ENCODE measurements around the gene MMP21. TPM values are rescaled to one million over a fixed set of nuclear protein-coding genes. Genes with fewer than 3 reads are reported as not detected.

The MMP21 gene
- total and polyA plus RNA-seq, 2 of the 13 experiments (the other 11 are each of a cell fraction or from before 2014, with no cell fraction given): not detected

GRCh38 chr10:125719173-125720001 lies 56.2 kb downstream of the MMP21 start, which contains the start of gene EDRF1 (continued):
- TF ChIP-seq ARID4A (CRISPR knock-in tag; IDR thresholded peaks at IDR 0.05; ENCODE audit: borderline replicate concordance): peak; percentile 94; the same call in 1 of the 2 replicates
- 0 out of 2 replicates have a peak, but pooled peaks have one; percentile 61 for TF ChIP-seq ZNF329 (CRISPR knock-in tag; IDR thresholded peaks at IDR 0.05; ENCODE audit: low read depth)
- peak; percentile 57 for TF ChIP-seq ZNF33B (CRISPR knock-in tag; IDR thresholded peaks at IDR 0.05)
- TF ChIP-seq BATF2 (CRISPR knock-in tag; IDR thresholded peaks at IDR 0.05): no peak
- peak; percentile 98 for TF ChIP-seq ZNF790 (CRISPR knock-in tag; IDR thresholded peaks at IDR 0.05; ENCODE audit: borderline replicate concordance)
- no peak for TF ChIP-seq MAFF (IDR thresholded peaks at IDR 0.05; ENCODE audit: low read depth, low read length)
- TF ChIP-seq DMTF1 (CRISPR knock-in tag; IDR thresholded peaks at IDR 0.05): no peak
- TF ChIP-seq RFX5 (IDR thresholded peaks at IDR 0.05; ENCODE audit: low read depth, low read length): no peak
- no peak for TF ChIP-seq ZNF512 (CRISPR knock-in tag; IDR thresholded peaks at IDR 0.05)
- TF ChIP-seq ZNF761 (CRISPR knock-in tag; conservative IDR thresholded peaks at IDR 0.05): peak; percentile 59; the same call in 1 of the 2 replicates
- TF ChIP-seq SP1 (IDR thresholded peaks at IDR 0.05): peak; percentile 34; the same call in 1 of the 2 replicates
- TF ChIP-seq SP1 (CRISPR knock-in tag; IDR thresholded peaks at IDR 0.05): peak; percentile 87
- TF ChIP-seq ZNF414 (CRISPR knock-in tag; IDR thresholded peaks at IDR 0.05): no peak
- peak; percentile 64; the same call in 1 of the 2 replicates for TF ChIP-seq ZNF333 (CRISPR knock-in tag; IDR thresholded peaks at IDR 0.05; ENCODE audit: borderline replicate concordance)
- peak; percentile 67; the same call in 1 of the 2 replicates for TF ChIP-seq MEIS2 (CRISPR knock-in tag; IDR thresholded peaks at IDR 0.05)
- TF ChIP-seq ZNF441 (CRISPR knock-in tag; IDR thresholded peaks at IDR 0.05; ENCODE audit: borderline replicate concordance): peak; percentile 75; the same call in 1 of the 2 replicates
- peak; percentile 55; the same call in 1 of the 2 replicates for TF ChIP-seq MXD1 (CRISPR knock-in tag; IDR thresholded peaks at IDR 0.05)
- peak; percentile 72 for TF ChIP-seq REL (CRISPR knock-in tag; conservative IDR thresholded peaks at IDR 0.05)
